Spinal cord (tissue), 10 donors: Measurements from ENCODE around the gene F2R. TPM values are rescaled to one million over a fixed set of nuclear protein-coding genes. Genes with fewer than 3 reads are reported as not detected.

Experiments used
- DNase-seq, 6 donors: peaks; one replicate each; pipeline versions ENCODE4 v3.0.0 to v3.0.0-alpha.2; 2013 to 2015; ENCODE audit warnings: low spot score in 6 of 6, low read depth in 4 of 6
- H3K27ac ChIP-seq: one replicate; pipeline ENCODE4 v1.5.1; 2013; ENCODE audit warnings: low read depth, low read length, control low read depth
- H3K27me3 ChIP-seq: one replicate; pipeline ENCODE4 v1.6.1; 2013; ENCODE audit warnings: low read length; ENCODE audit not compliant: control insufficient read depth, insufficient read depth
- H3K36me3 ChIP-seq: one replicate; pipeline ENCODE4 v1.6.1; 2013; ENCODE audit warnings: low read length; ENCODE audit not compliant: control insufficient read depth, insufficient read depth
- H3K4me1 ChIP-seq: one replicate; pipeline ENCODE4 v1.6.1; 2013; ENCODE audit warnings: low read length; ENCODE audit not compliant: control insufficient read depth, insufficient read depth
- H3K4me3 ChIP-seq: one replicate; pipeline ENCODE4 v1.5.1; 2013; ENCODE audit warnings: low read depth, low read length, control low read depth
- H3K9me3 ChIP-seq: one replicate; pipeline ENCODE4 v1.6.1; 2013; ENCODE audit warnings: low read length; ENCODE audit not compliant: control insufficient read depth, insufficient read depth
- WGBS: methylation state at CpG from one replicate; pipeline ENCODE4 v1.1.5; 2013; ENCODE audit warnings: missing lambda C conversion rate; ENCODE audit not compliant: insufficient coverage; 5-methylcytosine and 5-hydroxymethylcytosine counted together
- polyA plus RNA-seq, 2 donors: library from polyadenylated mRNA; unstranded; fragments of 120-200 nt; gene quantifications; one replicate each; pipeline ENCODE4 v1.2.1, GENCODE V29; 2013; ENCODE audit not compliant: insufficient read length in 2 of 2
- small RNA-seq: library from RNA; depleted of rRNA; stranded (forward); fragments of <200 nt; gene quantifications from one replicate; pipeline ENCODE3, GENCODE V24; 2014; ENCODE audit warnings: low replicate concordance
- total RNA-seq, 2 donors: library from RNA; depleted of rRNA in 1 of 2; stranded (reverse); fragments of 120-200 nt in 1 of 2; fragments of >200 nt in 1 of 2; gene quantifications; one replicate each; pipeline versions ENCODE4 v1.2.3 to v1.2.4, GENCODE V29; 2013 to 2014
- donor health status: healthy.

F2R gene
- total and polyA plus RNA-seq, 4 donors: 18.7 to 43.5 (median 25.4) TPM

GRCh38 chr5:76782444-76782843 lies 66.5 kb downstream of the F2R start:
- Histone ChIP-seq H3K4me1 (no peaks in the 10 kb centered on the region), H3K9me3 (no peaks in the 10 kb centered on the region), H3K36me3 (no peaks in the 10 kb centered on the region), H3K27me3 (no peaks in the 10 kb centered on the region), H3K27ac (no peak overlapping the region), H3K4me3 (no peak overlapping the region)
- 90% methylated on average over 2 of the region's 3 CpGs for WGBS
- no peak for DNase-seq

Small RNA genes lying within 50 kb of the gene (small RNA-seq; reads per million reads assigned to genes)
- gene RF02154 (not detected), gene RF02155 (not detected)

Other genes starting within 250 kb of the F2R start
- gene F2RL2, start 92.7 kb upstream of the F2R start, total RNA-seq: 1 to 10 TPM in 1 of 2 donors, under 1 TPM in 1; 0.66 to 1.2 TPM
- 1 to 10 TPM in 1 of 2 donors, under 1 TPM in 1; 0.63 to 1.7 TPM for gene F2RL2, start 92.7 kb upstream of the F2R start, polyA plus RNA-seq
- gene F2RL1, start 102.9 kb downstream of the F2R start, total RNA-seq: 1 to 10 TPM; 2.3 to 5.3 TPM
- gene F2RL1, start 102.9 kb downstream of the F2R start, polyA plus RNA-seq: 1 to 10 TPM; 1.7 to 2.3 TPM
- gene S100Z, start 133.9 kb downstream of the F2R start, total RNA-seq: 1 to 10 TPM in 1 of 2 donors, under 1 TPM in 1; 0.50 to 1.2 TPM
- gene S100Z, start 133.9 kb downstream of the F2R start, polyA plus RNA-seq: under 1 TPM; 0.26 to 0.40 TPM
- 1 to 10 TPM; 1.0 to 4.7 TPM for gene CRHBP, start 236.9 kb downstream of the F2R start, total RNA-seq
- gene CRHBP, start 236.9 kb downstream of the F2R start, polyA plus RNA-seq: 1 to 10 TPM; 7.1 to 7.5 TPM